Measurements from ENCODE around the gene DPYSL3.

The DPYSL3 gene

DNA sequence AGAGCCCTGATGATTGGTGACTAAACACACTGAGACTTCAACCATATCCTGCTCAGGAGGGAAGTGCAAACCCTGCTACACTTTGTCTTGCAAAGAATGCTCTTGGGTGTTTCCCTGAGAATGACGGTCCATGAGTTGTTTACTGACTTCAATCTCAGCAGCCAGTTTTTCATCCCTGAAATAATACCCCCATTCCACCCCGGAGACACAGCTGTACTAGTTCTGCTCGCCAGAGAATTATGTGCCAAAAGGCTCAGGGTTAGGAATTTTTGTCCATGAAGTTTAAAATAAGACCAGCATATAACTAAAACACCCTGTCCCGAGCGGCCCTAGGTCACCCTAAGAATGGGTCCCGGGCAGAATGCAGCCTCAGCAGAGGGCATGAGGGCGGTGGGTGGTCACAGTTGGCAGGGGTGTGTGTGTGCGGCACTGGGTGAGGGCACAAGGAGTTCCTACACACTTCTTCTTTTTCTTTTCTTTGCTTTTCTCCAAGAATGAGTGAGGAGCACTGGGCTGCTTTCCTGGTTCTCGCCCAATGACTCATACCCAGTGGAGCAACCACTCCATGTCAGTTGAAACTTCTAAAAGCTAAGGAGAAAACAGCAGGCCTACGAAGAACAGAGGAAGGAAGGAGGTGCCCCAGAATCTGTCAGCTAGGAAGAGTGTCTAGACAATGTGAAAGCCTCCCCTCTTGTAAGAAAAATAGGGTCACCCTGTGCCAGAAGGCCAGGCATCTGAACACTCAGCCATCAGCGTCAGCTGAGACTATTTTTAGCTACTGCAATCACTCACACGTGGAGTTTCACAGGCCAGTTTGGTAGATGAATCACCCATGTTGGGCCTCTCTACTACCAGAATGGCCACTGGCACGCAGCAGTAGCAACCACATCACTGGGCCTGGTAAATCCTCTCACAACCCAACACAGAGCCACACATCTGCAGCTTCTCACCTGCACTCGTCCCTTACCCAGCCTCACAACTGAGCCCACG, 105.9 kb downstream of the DPYSL3 start:
- peak; percentile 81 to 95 (median 87) for DNase-seq

DNA sequence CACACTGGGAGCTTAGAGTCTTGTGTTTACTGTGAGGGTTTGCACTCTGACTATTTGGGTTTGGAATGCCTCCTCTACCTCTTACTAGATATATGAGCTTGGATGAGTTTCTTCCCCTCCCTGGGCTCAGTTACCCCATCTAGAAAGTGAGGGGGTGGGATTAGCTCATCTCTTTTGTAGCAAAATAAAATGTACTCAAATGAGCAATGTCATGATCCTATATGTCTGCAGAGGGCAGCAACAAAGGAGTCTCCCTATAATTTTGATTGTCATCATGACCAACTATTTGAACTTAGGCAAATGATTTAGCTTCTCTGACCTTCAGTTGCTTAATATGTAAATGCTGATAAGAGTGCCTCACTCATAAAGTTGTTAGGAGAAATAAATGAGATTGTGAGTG, 109.0 kb downstream of the DPYSL3 start:
- peak; percentile 38 to 75 (median 53) for DNase-seq

DNA sequence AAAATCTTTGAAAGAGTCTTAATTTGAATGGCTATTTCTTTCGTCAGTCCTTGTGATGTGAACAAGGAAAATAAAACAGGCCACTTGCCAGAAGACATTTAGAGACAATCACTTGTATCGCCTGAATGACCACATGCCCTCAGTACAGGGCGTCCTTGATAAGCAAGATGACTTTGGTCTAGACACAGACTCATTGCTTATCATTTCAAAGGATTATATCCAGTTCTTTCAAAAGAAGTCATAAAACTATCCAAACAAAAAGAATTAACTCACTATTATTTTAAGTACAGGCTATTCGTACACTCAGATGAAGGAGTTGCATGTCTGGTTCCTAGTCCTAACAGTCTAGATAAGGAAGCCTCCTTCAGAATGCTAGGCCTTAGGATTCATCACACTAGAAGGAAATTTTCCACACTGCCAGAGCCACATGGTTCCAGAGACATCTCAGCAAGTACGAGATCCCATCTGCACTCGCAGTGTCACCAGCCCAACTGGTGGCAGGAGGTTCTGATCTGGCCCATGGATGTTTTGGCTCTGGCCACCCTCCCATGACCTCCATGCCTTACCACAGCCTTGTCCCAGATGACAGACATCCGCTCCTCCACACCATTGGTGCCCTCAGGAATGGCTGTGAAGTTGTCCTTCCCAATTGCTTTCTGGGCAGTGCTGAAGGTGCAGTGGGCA, 109.6 kb downstream of the DPYSL3 start:
- no peak for DNase-seq

DNA sequence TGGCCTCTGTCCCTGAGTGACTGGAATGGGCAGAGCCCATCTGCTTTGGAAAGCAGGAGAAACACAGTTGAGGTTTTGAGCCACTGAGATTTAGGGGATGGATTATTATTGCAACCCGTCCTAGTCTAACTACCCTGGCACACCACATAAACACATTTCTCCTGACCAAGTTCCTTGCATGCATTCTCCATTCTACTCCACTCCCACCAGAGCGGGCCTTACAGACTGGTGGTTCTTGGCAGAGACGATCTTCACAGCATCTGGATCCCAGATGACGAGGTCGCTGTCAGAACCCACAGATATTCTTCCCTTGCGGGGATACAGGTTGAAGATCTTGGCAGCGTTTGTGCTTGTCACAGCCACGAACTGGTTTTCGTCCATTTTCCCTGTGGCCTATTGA, 111.0 kb downstream of the DPYSL3 start:
- DNase-seq: no peak

DNA sequence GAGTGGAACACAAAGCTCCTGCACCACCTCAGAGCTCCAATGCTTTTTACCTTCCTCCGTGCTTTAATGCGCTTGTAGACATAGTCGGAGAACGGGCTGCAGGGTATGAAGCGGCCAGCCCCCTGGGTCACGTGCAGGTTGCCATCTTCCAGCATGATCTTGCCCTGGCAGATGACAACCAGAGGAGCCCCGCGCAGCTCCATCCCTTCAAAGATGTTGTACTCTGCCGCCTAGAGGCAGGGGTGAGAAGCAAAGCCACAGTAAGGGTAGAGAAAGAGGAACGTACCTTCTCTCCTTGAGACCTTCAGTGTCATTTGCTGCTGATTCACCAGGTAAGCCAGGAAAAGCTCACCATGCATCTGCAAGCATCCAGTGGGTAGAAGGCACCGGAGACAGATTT, 112.3 kb downstream of the DPYSL3 start:
- peak in 1 of 4 experiments; percentile 8 for DNase-seq

DNA sequence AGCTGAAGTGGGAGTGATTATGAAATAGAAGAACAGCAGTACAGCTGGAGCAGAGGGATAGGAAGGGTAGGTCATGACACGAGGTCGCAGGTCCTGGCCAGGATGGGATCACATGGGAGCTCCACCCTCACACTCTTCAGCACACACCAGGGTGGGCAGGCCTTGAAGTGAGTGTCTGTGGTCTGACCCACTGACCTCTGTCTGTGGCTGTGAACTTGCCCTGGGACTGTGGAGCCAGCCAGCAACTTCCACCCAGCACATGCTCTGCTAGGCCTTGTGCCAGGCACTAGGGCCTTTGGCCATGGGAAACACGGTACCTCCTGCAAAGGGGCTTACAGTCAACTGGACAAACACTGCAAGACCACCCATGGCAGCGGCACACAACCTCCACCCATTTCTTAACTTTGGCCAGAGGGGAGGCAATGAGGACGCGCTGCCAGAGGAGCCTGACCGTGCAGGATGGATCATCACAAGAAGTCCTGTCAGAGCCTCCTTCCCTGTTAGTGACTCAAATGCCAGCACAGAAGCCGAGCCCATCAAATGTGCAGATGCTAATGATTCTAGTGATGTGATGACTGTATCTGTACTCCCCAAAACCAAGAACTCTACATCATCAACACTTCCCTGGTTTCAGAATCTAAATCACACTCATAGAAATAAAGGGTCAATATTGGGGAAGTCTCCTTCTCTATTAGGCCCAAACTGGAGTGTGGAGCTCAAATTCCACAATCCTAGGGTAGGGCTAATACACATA, 113.6 kb downstream of the DPYSL3 start:
- peak; percentile 45 to 81 (median 62) for DNase-seq

DNA sequence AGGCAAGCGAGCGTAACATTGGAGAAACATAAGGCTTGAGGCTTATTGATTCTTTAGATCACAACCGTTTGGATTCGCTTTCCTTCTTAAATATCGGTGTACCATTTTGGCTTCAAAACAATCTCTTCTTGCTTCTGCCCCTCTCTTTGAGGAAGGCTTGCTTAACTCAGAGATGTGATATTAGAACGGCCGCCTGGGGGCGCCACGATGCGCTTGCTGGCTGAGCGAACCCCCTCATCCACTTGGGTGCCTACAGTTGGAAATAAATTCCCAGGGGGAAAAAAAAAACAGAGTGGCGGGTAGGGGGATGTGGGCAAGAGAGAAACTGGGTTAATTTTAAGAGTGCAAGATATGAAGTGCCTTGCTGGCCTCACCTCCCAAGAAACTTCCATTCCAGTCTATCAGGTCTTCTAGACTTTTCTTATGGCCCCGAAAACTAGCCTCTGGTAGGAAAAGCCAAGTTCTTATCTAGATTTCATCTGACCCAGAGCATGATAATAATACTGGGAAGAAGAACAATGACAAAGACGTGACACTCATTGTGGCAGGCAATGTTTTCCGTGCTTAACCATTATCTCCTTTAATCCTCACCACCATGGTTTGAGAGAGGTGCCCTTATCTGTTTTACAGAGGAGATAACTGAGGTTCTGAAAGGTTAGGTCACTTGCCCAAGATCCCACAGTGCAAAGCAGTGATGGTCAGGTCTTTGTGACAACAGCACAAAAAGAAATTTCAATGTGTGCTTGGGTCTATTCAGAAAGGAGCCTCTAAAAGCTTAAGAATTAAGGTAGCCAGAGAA, 115.8 kb downstream of the DPYSL3 start:
- peak in 1 of 4 experiments; percentile 25 for DNase-seq

DNA sequence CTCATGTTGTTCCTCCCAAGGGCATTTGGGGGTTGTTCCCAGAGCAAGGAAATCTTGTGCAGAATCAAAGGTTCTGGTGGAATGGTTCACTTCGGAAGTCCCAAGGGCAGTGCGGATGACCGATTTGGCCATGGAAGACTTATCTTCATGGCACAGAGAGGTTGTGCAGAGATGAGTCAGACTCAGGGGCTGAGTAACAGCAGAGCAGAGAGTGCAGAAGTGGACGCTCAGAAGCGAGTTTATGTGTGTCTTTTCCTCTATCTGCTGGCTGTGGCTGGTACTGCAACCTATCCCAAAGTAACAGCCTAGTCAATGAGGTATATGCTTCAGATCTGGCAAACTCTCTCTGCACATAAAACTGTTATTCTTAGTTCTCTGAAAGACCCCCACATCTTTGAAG, 118.1 kb downstream of the DPYSL3 start:
- DNase-seq: peak; percentile 55 to 75 (median 70)

DNA sequence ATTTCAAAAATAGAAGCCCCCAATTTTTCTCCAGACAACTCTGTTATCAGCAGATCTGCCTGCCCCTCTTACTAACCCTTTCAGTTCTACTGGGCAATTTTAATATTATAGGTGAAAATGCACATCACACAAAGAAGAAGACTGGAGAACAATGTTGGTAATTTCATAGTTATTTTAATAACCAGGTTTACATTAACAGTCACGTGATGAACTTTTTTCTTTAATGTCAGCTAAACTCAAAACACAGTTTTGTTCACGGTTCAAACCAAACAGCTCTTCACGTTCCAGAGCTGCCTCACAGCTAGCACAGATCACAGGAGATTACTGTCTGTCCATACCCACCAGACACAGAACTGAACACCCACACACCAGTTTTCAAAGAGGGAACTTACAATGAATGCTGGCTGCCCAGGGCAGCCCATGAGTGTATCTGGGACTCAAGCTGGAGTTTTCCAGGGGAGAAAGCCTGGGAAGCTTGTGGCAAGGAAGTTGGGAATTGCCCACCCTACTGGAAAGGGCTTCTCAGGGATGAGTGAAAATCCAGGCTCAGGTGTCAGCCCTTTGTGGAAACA, 119.1 kb downstream of the DPYSL3 start:
- peak; percentile 47 to 72 (median 62) for DNase-seq

DNA sequence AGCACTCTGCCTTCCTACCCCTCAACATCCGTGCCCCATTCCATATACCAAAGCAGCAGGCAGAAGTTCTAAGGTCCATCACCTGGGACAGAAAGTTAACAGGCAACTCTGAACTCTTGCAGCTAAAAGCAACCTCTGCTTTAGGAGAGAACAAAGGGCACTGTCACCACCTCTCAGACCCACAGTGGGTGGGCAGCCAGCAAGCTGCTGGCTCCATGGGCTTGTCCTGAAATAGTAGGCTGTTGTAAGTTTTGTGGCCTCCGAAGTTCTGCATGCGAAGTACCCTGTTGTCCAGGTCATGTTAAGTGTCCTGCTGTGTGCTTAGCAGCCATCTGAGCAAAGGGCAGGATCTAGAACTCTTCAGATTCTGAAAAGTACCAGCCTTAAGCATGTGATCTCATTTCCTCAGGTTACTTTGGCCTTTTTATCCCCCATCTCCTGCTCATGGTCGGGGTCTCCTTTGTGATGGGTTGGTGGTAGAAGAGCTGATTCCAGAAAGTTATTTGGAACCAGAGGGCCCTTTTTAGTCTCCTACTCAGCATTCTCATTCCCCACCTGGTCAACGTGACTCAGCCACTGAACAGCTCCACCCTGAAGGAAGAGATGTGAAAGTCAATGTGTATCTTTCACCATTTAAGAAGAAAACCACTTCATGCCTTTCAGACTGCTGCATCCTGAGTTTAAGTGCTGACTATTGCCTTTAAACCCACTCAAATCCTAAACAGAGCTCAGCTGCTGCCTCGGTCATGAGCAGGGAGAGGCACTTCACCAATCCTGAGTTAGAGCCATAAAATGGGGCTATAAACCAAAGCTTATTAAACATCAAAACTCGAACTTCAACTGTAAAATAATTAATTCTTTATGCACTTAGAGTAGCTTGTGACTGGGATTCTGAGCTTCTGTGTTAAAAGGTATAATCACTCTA, 121.4 kb downstream of the DPYSL3 start:
- DNase-seq: no peak

DNA sequence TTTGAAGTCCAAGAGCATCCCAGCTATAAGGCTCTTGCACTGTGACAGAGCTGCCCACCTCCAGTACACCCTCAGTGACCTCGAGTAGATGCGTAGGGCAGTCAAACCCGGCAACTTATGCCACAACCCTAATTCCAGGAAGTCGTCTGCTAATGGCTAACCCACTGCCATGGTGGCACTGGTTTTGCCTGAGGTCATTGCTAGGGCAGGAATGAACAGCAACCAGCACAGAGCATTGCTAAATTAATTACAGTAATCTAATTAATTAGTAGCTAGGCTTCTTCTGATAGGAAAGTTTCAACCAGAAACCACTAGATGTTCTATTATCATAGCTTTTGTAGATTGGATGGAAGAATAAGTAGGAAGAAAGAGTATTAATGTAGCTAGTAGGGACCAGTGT, 122.8 kb downstream of the DPYSL3 start:
- no peak for DNase-seq

DNA sequence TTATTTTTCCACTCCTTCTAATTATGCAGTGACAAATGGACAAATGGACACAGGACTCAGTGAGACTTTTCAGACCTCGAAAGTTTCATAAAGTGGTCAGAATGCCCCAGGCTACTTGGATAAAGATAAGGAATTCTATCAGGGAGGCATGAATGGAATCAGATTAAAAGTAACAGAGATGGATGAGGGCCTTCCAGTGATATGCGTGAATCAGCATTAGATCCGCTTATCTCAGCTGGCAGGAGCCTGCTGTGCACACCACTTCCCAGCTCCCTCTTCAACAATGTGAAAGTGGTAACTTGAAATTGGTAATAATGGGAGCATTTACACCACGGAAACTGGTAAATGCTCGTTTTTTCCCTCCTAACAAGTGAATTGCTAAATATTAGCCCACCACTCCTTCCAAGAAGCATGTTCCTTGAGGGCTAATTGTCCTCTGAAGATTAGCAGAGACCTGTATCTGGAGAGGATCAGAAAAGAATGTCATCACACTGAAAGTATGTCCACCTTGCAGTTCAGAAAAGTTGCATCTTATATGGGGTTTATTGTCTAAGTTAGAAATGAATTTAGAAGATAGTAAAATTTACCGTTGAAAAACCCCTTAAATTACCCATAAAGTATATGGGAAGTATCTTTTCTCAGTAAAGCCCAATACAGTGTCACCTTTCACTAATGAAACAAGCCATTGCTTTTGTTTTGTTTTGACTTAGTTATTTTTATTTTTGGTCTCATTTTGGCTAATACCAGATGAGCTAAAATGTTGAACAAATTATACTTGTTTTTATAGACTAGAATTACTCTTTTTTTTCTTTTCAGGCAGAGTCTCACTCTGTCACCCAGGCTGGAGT, 125.3 kb downstream of the DPYSL3 start:
- no peak for DNase-seq

DNA sequence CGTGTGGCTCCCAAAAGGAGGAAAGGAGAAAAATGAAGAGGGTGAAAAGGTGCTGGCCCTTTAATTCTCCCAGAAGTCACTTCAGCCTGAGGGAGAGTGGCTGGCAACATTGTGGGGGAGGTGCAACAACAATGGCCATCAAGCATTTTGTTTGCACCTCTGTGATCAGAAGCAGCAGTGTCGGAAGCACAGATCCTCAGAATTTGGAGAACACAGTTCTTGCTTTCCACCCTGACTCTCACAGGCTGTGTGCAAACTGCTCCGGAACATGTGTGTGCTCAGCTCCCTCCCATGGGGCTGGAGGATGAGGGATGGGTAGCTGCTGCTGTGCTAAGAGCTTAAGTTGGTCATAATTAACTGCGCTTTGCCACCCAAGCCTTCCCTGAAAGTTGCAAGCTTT, 127.1 kb downstream of the DPYSL3 start:
- no peak for DNase-seq

DNA sequence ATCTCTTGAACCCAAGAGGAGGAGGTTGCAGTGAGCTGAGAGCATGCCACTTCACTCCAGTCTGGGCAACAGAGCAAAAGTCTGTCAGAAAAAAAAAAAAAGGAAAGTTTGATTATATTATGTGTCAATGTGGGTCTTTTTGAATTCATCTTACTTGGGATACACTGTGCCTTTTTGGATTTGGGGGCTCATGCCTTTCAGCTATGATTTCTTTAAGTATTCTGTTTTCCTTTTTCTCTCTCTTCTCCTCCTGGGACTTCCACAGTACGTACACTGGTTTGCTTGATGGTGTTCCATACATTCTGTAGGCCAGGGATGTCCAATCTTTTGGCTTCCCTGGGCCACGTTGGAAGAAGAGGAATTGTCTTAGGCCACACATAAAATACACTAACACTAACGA, 128.3 kb downstream of the DPYSL3 start:
- no peak for DNase-seq

DNA sequence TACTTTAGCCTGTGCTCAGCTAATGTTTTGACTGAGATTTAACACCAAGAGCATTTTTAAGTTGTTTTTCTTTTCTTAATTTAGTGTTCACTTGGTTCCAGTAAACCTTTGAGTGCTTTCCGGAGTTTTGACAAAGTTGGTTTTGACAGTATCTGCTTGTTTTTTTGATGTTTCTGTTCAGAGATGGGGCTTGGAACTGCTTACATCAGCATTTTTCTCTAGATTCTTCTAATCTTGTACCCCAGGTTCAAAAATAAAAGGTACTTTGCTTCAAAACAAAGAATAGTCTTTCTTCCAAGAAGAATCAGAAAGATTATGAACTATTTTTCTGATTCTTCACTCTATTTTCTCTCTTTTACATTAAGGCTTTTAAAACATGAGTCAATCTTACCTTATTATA, 132.2 kb downstream of the DPYSL3 start:
- no peak for DNase-seq

DNA sequence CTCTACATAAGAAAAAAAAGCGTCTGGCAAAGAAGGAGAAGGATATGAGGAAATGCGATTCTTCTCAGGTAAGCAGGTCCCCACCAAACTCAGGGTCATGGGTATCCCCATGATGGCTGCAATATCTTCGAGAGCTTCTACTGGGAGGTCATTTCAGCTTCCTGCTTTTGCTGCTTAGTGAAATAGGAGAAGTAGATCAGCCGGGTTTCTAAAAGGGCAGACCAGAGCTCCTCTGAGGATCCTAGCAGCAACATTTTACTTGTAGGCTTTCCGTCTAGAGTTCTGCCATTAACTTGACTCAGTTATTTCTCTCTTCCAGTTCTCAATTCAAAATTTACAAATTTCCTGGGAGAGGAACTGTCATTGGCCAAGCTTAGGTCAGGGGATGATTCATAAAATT, 134.7 kb downstream of the DPYSL3 start:
- peak; percentile 51 to 76 (median 64) for DNase-seq

DNA sequence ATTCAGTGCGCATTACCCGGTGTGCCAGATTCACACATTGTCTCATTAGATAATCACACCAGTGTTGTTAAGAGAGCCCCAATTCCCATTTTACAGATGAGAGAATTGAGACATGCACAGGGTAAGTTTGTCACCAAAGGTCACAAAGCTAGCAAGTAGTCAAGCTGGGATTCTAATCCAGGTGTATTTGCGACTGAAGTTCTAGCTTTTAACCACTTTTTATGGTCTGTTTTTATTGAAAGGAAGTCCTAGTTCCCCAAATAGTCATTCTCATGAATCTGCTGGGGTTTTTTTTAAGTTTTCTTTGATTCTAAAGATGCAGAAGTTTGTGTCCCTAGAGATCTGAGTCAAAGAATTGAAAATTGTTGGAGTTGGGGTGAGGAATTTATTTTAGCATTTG, 136.5 kb downstream of the DPYSL3 start:
- DNase-seq: peak in 2 of 4 experiments; percentile 11 to 19

DNA sequence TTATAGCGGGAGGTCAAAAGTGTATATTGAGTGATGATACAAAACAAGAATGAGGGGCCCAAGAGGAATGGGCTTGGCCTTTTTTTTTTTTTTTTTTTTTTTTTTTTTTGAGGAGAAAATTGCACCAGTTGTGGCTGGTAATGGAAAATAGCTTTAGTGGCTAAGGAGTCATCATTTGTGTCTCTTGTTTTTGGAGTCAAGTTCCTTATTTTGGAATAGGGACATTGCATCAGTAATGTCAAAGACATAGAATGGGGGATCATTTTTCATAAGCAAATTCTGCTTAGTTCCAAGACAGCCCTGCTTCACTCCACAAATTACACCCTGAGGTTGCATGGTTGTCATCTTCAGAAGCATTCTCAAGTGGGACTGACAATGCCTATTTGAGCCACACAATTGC, 137.7 kb downstream of the DPYSL3 start:
- DNase-seq: peak in 3 of 4 experiments; percentile 12 to 59 (median 52)

DNA sequence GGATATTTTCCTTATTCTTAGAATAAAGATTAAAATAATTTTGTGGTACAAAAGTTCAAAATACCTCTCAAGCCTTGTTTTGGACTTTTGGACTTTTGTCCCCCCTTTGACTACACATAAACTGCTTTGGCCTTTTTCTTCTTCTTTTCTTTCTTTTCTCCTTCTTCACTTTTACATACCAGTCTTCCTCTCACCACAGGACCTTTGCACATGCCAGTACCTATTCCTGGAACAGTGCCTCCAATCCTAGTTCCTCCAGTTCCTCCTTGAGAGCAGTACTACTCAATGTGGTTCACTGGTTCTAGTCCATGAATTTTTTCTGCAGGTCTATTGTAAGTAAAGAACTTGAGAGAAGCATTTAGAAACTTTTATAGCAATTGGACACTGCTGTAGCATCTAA, 138.6 kb downstream of the DPYSL3 start:
- DNase-seq: no peak

Data from suppressor macrophage (primary cell).